HG03196 (cell line): ENCODE results near the gene SLC5A10.

Source experiments
- ATAC-seq: cut with Tn5 transposase; IDR thresholded peaks from one replicate; pipeline ENCODE4 v1.9.1; 2021; ENCODE audit not compliant: unreplicated experiment

The SLC5A10 gene

GRCh38 chr17:18963126-18964017, 11.4 kb downstream of the SLC5A10 start:
- ATAC-seq = no peak

GRCh38 chr17:18964018-18964351, 12.0 kb downstream of the SLC5A10 start:
- ATAC-seq = no peak

- ATAC-seq = no peak
Observed at GRCh38 chr17:18964550-18964949, 12.6 kb downstream of the SLC5A10 start.

GRCh38 chr17:18965530-18966236, 13.7 kb downstream of the SLC5A10 start:
- no peak for ATAC-seq

GRCh38 chr17:18966831-18967624, 15.1 kb downstream of the SLC5A10 start:
- ATAC-seq = no peak

GRCh38 chr17:18967916-18968315, 16.0 kb downstream of the SLC5A10 start:
- no peak for ATAC-seq

- no peak for ATAC-seq
Observed at GRCh38 chr17:18968345-18968744, 16.4 kb downstream of the SLC5A10 start.

- ATAC-seq = no peak
Observed at GRCh38 chr17:18968945-18969887, 17.3 kb downstream of the SLC5A10 start.

GRCh38 chr17:18970582-18971480, 18.9 kb downstream of the SLC5A10 start:
- ATAC-seq = no peak

- no peak for ATAC-seq
Observed at GRCh38 chr17:18971801-18972200, 19.8 kb downstream of the SLC5A10 start.

GRCh38 chr17:18974407-18975149, 22.6 kb downstream of the SLC5A10 start:
- no peak for ATAC-seq

- no peak for ATAC-seq
Observed at GRCh38 chr17:18975597-18975996, 23.6 kb downstream of the SLC5A10 start.

- no peak for ATAC-seq
Observed at GRCh38 chr17:18976201-18976600, 24.2 kb downstream of the SLC5A10 start.

- ATAC-seq = no peak
Observed at GRCh38 chr17:18977021-18977420, 25.1 kb downstream of the SLC5A10 start.

- ATAC-seq = no peak
Observed at GRCh38 chr17:18977646-18978045, 25.7 kb downstream of the SLC5A10 start.

GRCh38 chr17:18978050-18978449, 26.1 kb downstream of the SLC5A10 start:
- ATAC-seq = no peak

GRCh38 chr17:18978655-18979054, 26.7 kb downstream of the SLC5A10 start:
- no peak for ATAC-seq

GRCh38 chr17:18980682-18981334, 28.8 kb downstream of the SLC5A10 start:
- ATAC-seq = no peak
